ENCODE results near the gene CEMIP.

CEMIP gene

GRCh38 chr15:80825361-80826030 lies 46.3 kb downstream of the CEMIP start:
- POLR2A ChIA-PET, result no interaction called here
- TF ChIP-seq HOXD13 (CRISPR knock-in tag; IDR thresholded peaks at IDR 0.05; ENCODE audit: borderline replicate concordance), result no peak
- TF ChIP-seq, protein P1, sequence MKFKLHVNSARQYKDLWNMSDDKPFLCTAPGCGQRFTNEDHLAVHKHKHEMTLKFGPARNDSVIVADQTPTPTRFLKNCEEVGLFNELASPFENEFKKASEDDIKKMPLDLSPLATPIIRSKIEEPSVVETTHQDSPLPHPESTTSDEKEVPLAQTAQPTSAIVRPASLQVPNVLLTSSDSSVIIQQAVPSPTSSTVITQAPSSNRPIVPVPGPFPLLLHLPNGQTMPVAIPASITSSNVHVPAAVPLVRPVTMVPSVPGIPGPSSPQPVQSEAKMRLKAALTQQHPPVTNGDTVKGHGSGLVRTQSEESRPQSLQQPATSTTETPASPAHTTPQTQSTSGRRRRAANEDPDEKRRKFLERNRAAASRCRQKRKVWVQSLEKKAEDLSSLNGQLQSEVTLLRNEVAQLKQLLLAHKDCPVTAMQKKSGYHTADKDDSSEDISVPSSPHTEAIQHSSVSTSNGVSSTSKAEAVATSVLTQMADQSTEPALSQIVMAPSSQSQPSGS (tag by site-specific recombination; IDR thresholded peaks at IDR 0.05; ENCODE audit: low read depth), result no peak
- no peak for TF ChIP-seq ZNF629 (tag by site-specific recombination; IDR thresholded peaks at IDR 0.05)
- no peak for TF ChIP-seq ZNF221 (tag by site-specific recombination; IDR thresholded peaks at IDR 0.05; ENCODE audit: borderline replicate concordance)
- TF ChIP-seq ZNF112 (tag by site-specific recombination; IDR thresholded peaks at IDR 0.05), result no peak
- no peak for TF ChIP-seq ZNF366 (tag by site-specific recombination; conservative IDR thresholded peaks at IDR 0.05)
- TF ChIP-seq, protein P2, sequence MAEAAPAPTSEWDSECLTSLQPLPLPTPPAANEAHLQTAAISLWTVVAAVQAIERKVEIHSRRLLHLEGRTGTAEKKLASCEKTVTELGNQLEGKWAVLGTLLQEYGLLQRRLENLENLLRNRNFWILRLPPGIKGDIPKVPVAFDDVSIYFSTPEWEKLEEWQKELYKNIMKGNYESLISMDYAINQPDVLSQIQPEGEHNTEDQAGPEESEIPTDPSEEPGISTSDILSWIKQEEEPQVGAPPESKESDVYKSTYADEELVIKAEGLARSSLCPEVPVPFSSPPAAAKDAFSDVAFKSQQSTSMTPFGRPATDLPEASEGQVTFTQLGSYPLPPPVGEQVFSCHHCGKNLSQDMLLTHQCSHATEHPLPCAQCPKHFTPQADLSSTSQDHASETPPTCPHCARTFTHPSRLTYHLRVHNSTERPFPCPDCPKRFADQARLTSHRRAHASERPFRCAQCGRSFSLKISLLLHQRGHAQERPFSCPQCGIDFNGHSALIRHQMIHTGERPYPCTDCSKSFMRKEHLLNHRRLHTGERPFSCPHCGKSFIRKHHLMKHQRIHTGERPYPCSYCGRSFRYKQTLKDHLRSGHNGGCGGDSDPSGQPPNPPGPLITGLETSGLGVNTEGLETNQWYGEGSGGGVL (tag by site-specific recombination; IDR thresholded peaks at IDR 0.05), result no peak
- TF ChIP-seq ZNF768 (tag by site-specific recombination; IDR thresholded peaks at IDR 0.05), result no peak
- TF ChIP-seq SETDB1 (IDR thresholded peaks at IDR 0.05; ENCODE audit: insufficient read length, low read length), result no peak
- TF ChIP-seq ZNF174 (tag by site-specific recombination; IDR thresholded peaks at IDR 0.05), result no peak
- TF ChIP-seq ZBTB17 (tag by site-specific recombination; IDR thresholded peaks at IDR 0.05), result no peak
- no peak for TF ChIP-seq ZNF324 (tag by site-specific recombination; IDR thresholded peaks at IDR 0.05)
- no peak for TF ChIP-seq BCL11B (tag by site-specific recombination; IDR thresholded peaks at IDR 0.05; ENCODE audit: low read depth)
- TF ChIP-seq GLI2 (tag by site-specific recombination; IDR thresholded peaks at IDR 0.05; ENCODE audit: borderline replicate concordance, low read depth), result no peak
- no peak for TF ChIP-seq KLF1 (tag by site-specific recombination; IDR thresholded peaks at IDR 0.05)
- no peak for TF ChIP-seq ZBTB21 (tag by site-specific recombination; IDR thresholded peaks at IDR 0.05)
- TF ChIP-seq MZF1 (tag by site-specific recombination; IDR thresholded peaks at IDR 0.05; ENCODE audit: borderline replicate concordance), result no peak
- H3K27ac ChIP-seq (ENCODE audit: extremely low read depth, low read depth, low read length), result no peak overlapping the region
- no peaks in the 10 kb centered on the region for H3K9me3 ChIP-seq (ENCODE audit: control insufficient read depth, insufficient read depth, low read depth, low read length)
- H3K4me1 ChIP-seq (ENCODE audit: control insufficient read depth, insufficient read depth, low read length), result no peaks in the 10 kb centered on the region
- no peaks in the 10 kb centered on the region for H3K36me3 ChIP-seq (ENCODE audit: control insufficient read depth in 2 of 2, insufficient read depth in 1 of 2, low read length in 2 of 2)
- CTCF ChIA-PET, result interaction anchor here (0.7 to 1.2 kb wide), 2 partner anchors 46 to 145 kb away, joined by 3 read pairs; partner anchors contain the start of gene CEMIP
- no peak overlapping the region for H3K4me3 ChIP-seq (ENCODE audit: low read depth, low read length)

- H3K36me3 ChIP-seq (ENCODE audit: control insufficient read depth in 2 of 2, insufficient read depth in 1 of 2, low read length in 2 of 2), result no peaks in the 10 kb centered on the region
- ChIA-PET CTCF (interaction anchor here (0.6 to 0.7 kb wide), 3 partner anchors 10 to 1439 kb away, joined by 4 to 6 read pairs (median 6); no protein-coding TSS in a partner anchor), POLR2A (interaction anchor here (0.7 kb wide), 1 partner anchor 334 kb away, joined by 4 read pairs; no protein-coding TSS in a partner anchor)
- H3K9me3 ChIP-seq (ENCODE audit: control insufficient read depth, insufficient read depth, low read depth, low read length), result no peaks in the 10 kb centered on the region
- H3K4me3 ChIP-seq (ENCODE audit: low read depth, low read length), result no peak overlapping the region
- H3K27ac ChIP-seq (ENCODE audit: extremely low read depth, low read depth, low read length), result no peak overlapping the region
- H3K4me1 ChIP-seq (ENCODE audit: control insufficient read depth, insufficient read depth, low read length), result no peaks in the 10 kb centered on the region
- TF ChIP-seq ZFP41 (tag by site-specific recombination; IDR thresholded peaks at IDR 0.05; ENCODE audit: borderline replicate concordance) (no peak), ZNF157 (tag by site-specific recombination; IDR thresholded peaks at IDR 0.05) (no peak), ZNF280D (tag by site-specific recombination; IDR thresholded peaks at IDR 0.05) (no peak), ZSCAN5A (tag by site-specific recombination; IDR thresholded peaks at IDR 0.05) (no peak), ZNF133 (tag by site-specific recombination; IDR thresholded peaks at IDR 0.05) (no peak), HOXC10 (CRISPR knock-in tag; IDR thresholded peaks at IDR 0.05) (no peak), ZNF610 (tag by site-specific recombination; IDR thresholded peaks at IDR 0.05; ENCODE audit: borderline replicate concordance) (no peak), PRDM1 (tag by site-specific recombination; IDR thresholded peaks at IDR 0.05) (no peak)
These were observed 49.6 kb downstream of the CEMIP start for GRCh38 chr15:80828796-80829195.

Measured in HEK293 (cell line).